Suppressor macrophage (primary cell): Measurements from ENCODE around the gene NRXN2.

Experiments used
- DNase-seq, 4 experiments: peaks; one replicate each; pipeline ENCODE4 v3.0.0-alpha.2; 2020 to 2022

The NRXN2 gene

DNA sequence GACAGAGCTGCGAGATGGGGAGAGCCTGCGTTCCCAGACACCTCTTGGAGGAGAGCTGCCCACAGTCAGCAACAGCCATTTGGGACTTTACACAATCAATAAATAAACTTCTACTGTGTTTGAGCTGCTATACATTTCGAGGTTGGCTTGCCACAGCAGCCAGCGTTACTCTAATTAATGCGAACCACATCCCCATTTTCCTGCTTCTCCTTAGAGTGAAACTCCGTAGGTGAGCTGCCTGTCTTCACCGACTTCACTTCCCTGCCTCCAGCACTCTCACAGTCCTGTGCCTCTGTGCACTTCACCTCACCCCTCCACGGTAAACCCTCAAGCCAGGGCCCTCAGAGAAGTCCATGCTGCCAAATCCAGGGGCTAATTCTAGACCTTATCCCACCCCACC lies 137.8 kb downstream of the NRXN2 start:
- peak in 2 of 4 experiments; percentile 10 to 18 for DNase-seq

DNA sequence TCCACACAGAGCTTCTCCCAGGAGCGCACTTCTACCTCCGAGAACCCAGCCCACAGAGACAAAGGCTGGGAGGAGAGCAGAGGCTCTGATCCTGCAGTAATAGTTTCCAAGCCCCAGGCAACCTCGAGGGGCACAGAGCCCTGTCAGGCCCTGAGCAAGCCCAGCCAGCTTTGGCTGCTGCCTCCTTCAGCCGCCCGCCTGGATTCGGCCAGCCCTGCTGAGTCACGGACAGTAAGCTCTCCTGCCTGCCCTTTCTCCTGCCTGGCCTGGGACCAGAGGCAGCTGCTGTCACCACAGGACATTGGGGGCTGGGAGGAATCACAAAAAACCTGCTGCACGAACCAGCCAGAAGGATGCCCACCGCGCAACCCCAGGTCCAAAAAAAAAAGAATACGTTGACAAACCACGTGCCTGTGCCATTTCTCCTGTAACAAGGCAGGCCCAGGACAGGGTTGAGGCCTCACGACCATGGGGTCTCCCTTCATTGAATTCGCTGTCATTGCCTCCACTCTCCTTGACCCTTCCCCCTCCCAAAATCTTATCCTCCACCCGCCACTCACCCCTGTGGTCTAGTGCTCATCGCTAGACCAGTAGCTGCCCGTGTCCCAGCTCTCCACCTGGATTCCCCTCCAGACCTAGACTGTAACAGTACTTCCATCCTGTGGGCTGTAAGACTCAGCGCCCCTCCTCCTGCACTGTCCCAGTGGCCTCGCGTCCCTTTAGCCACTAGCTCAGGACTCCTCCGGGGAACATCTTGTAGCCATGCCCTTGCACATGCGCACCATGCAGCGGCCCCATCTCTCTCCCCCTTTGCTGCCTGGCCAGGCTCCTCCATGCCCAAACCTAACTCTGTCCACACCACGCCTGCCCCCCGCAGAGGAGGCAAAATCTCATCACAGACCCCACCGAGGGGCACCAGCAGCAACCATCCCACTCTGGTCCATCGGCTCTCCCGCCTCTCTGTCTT lies 139.4 kb downstream of the NRXN2 start:
- DNase-seq = no peak

GRCh38 chr11:64582885-64583284 lies 140.1 kb downstream of the NRXN2 start:
- DNase-seq = no peak

DNA sequence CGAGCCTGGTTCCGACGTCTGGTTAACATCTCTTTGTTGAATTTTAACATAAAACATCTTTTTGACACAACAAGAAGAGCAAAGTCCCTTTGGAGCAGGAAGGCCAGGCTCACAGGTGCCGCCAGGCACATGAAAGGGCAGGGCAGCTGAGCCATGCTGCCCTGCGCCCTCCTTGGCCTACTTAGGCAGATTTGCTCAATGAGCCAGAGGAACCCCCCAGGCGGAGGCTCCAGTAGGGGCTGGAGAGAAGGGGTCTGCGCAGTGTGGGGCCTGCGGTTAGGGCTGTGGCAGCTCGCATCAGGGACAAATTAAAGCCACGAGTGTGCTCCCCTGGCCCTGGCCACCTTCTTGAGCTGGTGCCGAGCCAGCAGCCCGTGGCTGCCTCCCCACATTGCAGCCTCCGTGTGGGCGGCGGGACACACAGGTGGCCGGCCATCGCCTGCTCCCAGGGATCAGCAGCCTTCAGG lies 141.9 kb downstream of the NRXN2 start:
- DNase-seq = no peak

GRCh38 chr11:64580412-64580811 lies 142.6 kb downstream of the NRXN2 start:
- no peak for DNase-seq

- no peak for DNase-seq
Observed at GRCh38 chr11:64577202-64577601, 145.8 kb downstream of the NRXN2 start.

GRCh38 chr11:64572143-64572542 lies 150.9 kb downstream of the NRXN2 start:
- no peak for DNase-seq

DNA sequence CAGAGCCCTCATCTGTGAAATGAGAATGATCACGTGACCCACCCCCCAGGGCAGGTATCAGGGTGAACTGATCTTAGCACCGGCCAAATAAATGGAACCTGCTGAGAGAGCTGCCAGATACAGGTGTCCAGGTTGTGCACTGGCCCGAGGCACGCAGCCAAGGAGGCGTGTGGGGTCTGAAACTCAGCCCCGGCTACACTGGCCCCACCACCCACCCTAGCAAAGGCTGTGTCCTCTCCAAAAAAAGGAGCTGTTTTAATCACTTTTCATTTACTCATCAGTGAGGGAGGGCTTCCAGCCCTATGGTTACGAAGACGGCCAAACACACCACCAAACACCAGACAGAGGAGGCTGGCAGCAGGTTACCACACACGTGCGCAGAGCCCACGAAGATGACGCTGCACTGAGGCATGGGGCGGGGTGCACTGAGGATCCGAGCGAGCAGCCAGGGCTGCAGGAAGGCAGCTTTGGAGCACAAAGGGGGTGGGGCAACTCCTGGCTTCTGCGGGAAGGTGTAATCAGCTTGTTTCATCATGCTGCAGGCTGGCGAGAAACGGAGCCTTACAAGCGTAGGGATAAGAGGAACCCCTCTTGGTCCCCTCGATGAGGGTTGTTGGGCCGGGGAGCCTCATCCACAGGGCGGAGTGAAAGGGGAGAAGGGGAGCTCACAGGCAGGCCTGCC lies 151.4 kb downstream of the NRXN2 start:
- DNase-seq = no peak

- no peak for DNase-seq
Observed at GRCh38 chr11:64571050-64571409, 152.0 kb downstream of the NRXN2 start.

DNA sequence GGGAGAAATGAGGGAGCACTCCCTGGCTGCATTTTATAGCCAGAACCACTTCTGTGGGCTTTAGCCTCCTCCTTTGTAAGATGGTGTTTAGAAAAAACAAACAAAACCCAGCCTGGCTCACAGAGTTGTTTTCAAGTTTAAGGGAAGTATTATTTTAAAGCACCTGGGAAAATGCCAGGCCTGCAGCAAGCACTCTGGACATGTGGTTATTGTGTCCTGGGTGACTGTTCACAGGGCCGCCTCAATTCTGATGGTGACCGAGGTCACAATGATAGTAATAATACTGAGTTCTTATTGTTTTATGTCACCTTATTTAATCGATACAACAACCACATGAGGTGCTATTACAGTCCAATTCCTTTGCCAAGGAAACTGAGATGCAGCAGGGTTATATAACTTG lies 152.7 kb downstream of the NRXN2 start:
- DNase-seq = no peak

DNA sequence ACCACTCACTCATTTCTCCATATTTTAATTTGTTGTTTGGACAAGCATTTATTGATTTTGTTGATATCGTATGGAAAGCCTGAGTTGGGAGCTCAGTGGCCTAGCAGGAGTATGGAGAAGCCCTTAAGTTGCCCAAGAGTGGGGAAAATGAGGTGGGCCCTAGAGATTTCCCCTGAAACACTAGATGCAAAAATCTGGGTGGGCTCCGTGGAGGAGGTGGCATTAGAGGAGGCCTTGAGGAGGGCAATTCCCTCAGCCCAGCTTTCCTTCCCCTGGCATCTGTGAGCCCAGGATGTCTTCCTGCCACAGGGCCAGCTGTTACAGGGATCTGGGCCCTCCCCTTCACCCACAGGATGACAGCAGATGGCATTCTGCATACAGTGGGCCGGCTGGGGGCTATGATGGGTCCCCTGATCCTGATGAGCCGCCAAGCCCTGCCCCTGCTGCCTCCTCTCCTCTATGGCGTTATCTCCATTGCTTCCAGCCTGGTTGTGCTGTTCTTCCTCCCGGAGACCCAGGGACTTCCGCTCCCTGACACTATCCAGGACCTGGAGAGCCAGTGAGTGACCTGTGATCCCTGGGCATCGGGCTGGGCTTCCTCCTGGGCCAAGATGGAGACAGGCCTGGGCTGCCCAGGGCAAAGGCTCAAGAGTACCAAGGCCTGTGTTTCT lies 153.6 kb downstream of the NRXN2 start:
- no peak for DNase-seq

DNA sequence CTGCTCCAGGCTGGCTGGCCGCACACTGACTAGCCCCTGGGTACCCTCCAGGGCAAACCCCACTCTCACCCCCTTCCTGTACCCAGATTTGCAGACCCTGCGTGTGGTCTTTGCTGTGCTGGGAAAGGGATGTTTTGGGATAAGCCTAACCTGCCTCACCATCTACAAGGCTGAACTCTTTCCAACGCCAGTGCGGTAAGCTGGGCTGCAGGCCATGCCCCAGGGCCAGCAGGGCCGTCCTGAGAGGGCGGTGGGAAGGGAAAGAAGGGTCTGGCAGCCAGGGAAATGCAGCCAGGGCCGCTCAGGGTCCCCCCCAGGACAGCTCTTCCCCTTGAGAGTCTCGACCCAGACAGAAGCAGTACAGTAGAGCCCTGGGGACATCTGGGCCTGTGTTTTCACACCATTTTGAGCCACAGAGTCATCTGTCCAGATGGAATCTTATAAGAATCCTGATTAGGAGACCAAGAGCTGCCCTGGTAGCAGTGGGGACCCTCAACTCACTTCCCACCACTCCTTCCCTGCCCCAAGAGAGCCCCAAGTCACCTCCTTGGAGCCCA lies 154.3 kb downstream of the NRXN2 start:
- DNase-seq = no peak

GRCh38 chr11:64568041-64568571 lies 154.9 kb downstream of the NRXN2 start:
- DNase-seq = no peak

DNA sequence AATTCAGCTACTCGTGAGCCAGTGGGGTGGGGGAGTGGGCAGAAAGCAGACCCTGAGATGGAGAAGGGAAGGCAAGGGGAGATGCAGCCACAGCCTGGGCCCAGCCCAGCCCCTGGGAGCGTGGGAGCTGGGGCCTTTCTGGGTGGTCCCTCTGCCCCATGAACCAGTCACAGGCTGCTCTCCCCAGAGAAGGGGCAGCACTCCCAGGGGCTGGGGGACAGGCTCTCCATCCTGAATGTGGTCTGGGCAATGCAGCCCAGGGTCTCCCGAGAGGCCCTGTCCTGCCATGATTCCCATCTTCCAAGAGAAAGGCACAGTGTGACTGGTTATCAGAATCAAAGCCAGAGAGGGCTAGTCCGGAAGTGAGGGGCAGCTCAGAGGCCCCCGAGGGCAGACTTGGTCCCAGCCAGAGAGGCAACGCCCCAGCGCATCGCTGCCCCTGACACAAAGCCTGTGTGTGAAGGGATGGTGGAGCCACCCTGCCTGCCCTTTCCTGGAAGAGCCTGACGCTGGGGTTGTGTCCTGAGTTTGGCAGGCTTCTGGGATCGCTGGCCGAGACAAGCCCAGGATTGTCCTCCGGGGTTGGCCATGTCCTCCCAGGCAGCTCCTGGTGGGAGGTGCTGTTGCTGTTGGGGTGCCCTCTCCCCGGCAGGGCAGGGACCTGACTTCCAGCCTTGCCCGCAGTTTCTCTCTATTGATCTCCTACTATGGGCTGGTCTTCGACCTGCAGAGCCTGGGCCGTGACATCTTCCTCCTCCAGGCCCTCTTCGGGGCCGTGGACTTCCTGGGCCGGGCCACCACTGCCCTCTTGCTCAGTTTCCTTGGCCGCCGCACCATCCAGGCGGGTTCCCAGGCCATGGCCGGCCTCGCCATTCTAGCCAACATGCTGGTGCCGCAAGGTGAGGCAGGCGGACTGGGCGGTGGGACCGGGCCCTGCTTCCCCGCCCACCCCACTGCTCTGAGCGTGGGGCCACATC lies 155.8 kb downstream of the NRXN2 start:
- DNase-seq = no peak

GRCh38 chr11:64566042-64566914 lies 156.7 kb downstream of the NRXN2 start:
- peak in 1 of 4 experiments; percentile 10 for DNase-seq

DNA sequence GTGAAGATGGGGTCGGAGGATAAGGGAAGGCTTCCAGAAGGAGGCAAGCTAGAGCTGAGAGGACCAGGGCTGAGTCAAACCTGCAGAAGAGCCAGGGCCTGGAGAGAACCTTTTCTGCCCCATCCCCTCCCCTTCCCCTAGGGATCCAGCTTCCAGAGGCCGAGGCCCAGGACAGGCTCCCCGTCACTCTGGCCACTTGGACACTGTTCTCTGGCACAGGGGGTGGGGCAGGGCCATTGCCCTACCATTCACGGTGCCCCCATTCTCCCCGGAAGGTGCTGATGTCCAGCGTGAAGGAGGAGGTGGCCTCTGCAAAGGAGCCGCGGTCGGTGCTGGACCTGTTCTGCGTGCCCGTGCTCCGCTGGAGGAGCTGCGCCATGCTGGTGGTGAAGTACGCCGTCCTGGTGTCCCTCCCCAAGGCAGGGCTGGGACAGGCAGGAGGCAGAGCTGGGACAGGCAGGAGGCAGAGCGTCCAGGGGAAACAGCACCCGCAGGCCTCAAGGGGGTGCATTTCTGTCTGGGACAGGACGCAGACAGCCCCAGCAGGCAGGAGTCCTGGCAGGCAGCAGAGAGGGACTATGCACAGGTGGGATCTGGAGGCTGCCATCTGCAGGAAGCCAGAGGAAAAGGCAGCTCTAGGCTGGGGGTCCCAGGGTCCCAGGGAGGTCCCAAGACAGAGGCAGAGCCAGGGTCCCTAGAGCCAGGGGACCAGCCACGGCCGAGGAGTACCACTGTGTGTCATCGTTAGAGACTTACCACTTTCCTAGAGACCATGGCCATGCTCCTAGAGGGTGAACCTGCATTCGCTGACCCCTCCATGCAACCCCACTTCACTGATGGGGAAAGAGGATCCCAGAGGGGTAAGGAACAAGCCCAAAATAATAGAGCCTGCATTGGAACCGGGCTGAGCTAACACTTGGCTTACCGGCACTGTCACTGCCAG lies 157.8 kb downstream of the NRXN2 start:
- no peak for DNase-seq

DNA sequence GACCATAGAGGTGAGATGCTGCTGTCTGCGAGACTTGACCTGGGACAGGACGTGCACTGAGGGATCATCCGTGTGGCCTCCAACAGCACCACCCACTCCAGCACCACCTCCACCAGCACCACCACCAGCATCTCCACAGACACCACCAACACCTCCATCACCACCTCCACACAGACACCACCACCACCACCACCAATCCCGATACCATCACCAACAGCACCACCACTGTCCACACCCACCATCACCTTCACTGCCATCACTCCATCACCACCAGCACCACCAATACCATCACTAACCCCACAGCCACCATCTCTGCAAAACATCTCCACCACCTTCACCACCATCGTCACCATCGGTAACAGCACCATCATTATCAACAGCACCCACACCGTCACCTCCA lies 158.6 kb downstream of the NRXN2 start:
- DNase-seq = no peak

- DNase-seq = no peak
Observed at GRCh38 chr11:64563966-64564365, 159.0 kb downstream of the NRXN2 start.

DNA sequence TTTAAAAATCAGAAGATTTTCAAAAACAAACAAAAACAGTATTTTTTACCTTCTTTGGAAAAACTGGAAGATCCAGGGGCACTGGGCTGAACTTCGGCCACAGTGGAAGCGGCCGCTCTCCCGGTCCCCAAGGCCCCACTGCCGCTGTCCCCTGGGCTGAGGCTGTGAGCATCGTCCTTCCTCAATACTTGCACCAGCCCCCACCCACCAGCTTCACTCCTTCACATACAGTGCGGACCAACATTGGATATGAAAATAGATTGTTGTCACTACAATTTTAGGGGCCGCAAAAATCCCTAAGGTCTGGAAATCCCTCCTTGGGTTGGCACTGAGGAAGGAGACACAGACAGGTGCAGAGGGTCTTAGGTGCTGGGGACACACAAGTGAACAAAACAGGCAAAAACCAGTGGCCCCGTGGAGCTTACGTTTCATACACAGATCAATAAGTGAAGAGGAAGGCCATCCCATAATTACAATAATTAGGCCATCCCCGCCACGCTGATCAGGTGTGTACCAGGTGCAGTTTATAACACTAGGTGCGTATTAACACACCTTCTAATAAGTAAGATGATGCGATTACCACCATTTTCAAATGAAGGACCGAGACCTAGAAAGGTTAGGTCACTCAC lies 160.2 kb downstream of the NRXN2 start:
- DNase-seq = no peak
